Effector CD4-positive, alpha-beta T cell (primary cell): ENCODE results near the gene ORM1.

Experiments used
- DNase-seq: peaks from one replicate; pipeline ENCODE4 v3.0.0-alpha.2; 2020

Gene ORM1

DNA sequence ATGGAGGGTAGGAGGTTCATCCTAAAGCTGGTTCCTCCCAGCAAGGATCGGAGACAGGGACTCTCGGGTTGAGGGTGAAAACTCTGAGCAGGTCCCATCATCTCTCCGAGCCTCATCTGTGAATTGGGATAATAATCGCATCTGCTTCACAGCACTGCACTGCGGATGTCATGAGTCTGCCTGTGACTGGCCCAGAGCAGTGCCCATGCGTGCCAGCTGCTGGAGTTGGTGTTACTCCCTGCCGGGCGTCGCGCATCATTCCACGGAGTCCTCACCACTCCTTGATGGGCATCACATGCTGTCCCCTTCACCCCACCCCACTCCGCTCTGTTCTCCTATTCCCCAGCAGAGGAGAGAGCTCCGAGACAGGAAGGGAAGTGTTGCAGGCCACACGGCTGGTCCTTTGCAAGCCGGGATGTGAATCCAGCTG is 35.1 kb upstream of the ORM1 start:
- no peak for DNase-seq

GRCh38 chr9:114288193-114289091 is 34.5 kb upstream of the ORM1 start:
- no peak for DNase-seq

GRCh38 chr9:114289106-114289505 is 33.8 kb upstream of the ORM1 start:
- DNase-seq = no peak

DNA sequence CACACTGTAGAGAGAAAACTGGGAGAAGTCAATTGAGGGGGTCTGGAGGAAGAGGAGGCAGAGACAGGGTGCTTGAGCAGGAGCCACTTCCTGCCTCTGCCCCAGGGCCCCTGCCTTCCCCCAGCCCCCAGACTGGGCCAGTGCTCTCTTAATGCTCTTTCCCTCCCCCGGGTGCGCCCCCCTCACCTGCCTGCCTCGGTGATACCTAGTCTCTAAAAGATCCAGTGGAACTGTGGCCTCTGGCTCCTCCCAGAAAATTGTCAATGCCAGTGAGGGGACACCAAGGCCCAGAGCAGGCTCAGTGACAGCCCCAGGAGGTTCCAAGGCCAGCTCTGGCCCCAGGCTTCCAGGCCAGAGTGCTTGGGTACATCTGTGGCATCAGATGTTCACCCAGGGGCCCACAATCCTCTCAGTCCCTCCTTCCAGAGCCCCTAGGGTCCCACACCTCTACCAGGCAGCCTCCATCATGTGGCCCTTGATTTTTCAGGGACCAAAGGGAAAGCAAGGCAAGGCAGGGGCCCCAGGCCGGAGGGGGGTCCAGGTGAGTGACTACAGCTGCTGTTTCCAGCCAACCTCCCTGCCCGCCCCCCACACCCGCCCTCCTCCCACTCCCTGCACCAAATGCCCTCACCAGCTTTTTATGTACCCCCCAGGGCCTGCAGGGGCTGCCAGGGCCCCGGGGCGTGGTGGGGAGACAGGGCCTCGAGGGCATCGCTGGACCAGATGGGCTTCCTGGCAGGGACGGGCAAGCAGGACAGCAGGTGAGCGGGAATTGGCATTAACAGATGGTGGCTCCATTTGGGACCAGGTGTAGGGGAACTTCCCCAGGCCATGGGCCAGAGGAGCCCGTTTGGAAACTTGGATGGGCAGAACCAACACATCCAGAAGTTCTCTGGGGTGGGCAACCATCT is 33.1 kb upstream of the ORM1 start:
- no peak for DNase-seq

DNA sequence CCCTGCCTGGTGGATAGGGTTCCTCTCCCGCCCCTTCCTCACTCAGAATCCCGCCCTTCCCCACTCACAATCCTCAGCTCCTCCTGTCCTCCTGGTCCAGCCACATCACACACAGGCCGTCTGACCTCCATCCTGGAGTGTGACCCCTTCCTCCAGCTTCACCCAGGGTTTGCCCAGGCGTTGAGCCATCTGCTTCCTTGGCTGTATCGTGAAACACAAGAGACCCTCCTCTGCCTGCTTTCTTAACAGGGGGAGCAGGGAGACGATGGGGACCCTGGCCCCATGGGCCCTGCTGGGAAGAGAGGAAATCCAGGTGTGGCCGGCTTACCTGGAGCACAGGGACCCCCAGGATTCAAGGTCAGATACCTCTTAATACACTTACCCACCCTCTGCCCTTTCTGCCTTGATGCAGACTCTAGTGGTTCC is 32.3 kb upstream of the ORM1 start:
- DNase-seq = no peak

DNA sequence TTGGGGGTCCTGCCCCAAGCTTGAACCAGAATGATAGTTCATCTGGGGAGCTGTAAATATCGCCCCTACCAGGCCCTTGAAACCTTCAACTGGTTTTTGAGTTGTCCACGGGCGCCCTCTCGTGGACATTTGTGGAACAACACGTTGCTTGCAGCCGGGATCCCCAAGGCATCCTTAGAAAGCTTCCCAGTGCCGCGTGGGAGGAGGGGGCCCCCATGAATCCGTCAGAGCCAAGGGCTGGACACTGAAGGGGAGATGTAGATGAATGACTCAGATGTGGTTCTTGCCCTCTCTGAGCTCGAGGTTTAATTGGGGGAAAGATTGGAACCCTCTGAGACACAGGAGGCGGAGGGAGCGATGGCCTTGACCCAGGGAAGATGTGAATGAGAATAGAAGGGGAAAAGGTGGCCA is 31.8 kb upstream of the ORM1 start:
- peak; percentile 54 for DNase-seq

DNA sequence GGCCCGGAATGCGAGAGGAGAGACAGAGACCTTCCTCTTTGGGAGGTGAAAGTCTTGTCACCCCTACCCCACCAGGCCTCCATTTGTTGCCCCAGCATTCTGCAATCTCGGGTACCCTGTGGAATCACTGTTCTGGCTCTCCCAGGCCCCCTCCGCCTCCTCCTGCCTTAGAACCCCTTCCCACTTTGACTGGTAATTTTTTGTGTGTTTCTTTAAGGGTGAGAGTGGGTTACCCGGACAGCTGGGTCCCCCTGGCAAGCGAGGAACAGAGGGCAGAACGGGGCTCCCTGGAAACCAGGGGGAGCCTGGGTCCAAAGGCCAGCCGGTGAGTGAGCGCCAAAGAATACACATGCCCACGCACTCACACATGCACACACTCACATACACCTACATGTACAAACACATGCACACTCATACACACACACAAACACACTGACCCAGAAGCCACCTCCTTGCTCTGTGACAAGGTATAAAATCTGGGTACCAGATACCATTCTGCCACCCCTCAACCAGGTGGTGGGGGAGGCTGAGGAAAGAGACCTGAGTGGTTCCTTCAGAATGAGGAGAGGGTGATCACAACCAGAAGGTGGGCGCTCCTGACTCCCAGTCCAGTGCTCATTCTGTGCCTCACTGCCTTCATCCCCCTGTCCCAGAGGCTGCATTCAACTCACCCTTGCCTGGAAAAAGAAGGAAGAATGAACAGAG is 30.9 kb upstream of the ORM1 start:
- no peak for DNase-seq

- no peak for DNase-seq
These were observed 28.2 kb upstream of the ORM1 start for GRCh38 chr9:114294664-114295063.

- no peak for DNase-seq
These were observed 26.6 kb upstream of the ORM1 start for GRCh38 chr9:114296338-114296737.

GRCh38 chr9:114299286-114300152 is 23.4 kb upstream of the ORM1 start:
- no peak for DNase-seq

DNA sequence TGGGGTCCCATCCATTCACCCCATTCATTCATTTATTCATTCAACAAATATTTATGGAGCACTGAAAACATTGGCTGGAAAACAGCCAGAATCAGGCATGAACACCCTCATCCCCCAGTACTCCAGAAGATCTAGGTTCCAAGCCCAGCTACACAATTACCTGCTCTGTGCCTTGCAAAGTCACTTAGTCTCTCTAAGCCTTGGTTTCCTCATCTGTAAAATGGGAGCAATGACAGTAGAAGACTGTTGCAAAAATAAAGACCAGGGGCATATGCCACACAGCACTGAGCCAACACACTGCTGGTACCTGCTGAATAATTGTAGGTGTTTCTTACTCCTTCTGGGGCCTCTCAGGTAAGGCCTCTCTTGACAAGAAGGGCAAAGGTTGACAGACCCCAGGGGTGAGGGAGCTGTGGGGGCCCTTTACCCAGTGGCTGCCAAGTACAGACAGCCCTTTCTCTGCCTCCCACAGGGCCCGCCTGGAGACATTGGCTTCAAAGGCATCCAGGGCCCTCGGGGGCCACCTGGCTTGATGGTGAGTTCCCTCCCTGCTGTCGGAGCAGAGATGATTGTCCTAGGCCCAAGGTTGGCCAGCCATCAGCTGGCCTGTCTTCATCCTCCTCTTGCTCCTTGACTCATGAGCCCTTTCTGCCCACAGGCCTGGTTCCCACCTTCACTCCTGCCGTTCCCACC is 22.6 kb upstream of the ORM1 start:
- no peak for DNase-seq

GRCh38 chr9:114300846-114301797 is 21.8 kb upstream of the ORM1 start:
- no peak for DNase-seq

DNA sequence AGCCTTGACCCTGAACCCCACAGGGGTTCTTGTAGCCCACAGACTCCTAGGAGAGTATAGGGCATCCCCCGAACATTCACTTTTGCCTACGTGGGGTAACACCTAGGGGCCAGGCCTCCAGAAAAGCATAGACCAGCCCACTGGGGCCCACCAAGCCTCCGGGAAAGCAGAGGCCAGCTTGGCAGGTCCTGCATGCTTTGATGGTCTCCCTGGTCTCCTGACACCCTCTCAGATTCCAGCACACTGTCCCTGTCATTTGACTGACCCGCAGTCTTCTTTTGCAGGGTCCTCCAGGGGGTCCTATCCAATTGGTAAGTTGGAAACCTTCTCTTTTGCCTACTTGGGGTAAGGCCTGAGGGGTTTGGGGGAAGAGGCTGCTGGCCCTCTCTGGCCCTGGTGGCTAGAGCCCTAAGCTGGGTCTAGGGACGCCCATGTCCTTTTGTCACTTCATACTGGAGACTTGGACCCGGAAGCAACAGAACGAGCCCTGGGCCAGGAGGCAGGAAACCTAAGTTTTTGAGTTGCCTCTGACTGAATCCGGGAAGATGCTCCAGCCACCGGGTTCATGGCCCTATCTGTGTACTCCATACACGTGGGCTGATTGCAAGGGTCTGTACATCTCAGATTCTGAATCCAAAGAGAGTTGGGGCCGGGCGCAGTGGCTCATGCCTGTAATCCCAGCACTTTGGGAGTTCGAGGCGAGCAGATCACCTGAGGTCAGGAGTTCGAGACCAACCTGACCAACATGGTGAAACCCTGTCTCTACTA is 20.9 kb upstream of the ORM1 start:
- DNase-seq = no peak

- no peak for DNase-seq
These were observed 20.2 kb upstream of the ORM1 start for GRCh38 chr9:114302727-114303126.

DNA sequence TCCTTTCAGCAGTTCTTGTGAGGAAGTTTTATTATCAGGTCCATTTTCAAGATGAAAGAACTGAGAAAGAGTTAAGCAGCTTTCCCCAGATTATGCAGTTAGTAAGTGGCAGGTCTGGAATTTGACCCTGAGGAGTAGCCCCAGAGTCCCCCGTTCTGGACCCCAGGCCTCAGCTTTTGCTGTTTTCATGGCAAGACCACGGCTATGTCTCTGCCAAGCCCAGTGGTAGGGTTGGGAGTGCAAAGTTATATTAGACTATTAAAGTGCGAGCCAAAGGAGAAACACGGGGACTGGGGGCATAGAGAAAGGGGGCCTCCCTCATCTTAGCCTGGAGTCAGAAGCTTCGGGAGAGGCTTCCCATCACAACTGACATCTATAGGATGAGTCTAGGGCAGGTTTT is 19.3 kb upstream of the ORM1 start:
- no peak for DNase-seq

GRCh38 chr9:114303977-114304376 is 18.9 kb upstream of the ORM1 start:
- DNase-seq = no peak

DNA sequence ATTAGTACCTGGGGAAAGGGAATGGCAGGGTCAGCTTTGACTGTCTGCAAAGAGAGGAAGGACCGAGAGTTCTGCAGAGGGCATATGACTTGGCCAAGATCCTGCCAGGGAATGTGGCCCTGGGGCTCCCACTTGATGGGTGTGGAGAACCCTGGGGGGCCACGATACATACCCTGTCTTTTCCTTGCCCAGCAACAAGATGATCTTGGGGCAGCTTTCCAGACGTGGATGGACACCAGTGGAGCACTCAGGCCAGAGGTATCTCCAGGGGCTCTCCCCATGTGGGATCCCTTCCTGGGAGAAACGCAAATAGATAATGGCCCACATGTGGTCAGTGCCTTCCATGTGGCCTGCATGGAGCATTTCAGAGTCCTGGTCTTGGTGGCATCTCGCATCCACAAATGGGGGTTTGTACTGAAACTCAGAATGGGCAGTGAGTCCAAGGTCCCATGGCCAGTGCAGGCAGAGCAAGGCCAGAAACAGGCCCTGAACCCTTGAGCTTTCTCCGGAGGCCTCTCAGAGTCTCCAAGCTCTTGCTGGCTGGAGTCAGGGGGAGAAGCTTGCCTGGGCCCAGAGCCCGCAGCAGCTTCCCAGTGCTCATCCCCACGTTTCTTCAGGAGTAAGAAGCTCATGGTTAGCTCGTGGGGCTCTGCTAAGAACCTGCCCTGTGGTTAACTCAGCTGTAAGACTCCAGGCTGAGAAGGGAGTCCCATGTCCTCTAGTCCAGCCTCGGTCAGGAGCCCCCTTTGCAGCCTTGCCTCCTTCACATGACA is 18.3 kb upstream of the ORM1 start:
- DNase-seq = no peak

DNA sequence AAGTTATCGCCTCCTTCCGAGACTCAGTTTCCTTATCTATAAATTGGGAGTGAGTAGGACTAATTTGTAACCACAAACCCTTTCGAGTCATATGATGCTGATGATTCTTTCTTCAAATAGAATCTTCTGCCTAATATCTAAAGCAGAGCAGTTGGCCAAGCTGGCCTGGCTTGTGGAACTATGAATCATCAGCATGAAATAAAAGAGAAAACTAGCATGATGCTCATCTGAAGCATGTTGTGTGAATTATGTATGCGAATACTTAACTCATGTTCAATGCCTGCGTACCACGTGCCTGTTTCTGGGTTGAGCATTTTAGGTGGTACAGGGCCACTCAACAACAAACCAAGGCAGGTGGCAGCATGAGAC is 15.0 kb upstream of the ORM1 start:
- no peak for DNase-seq
